Spleen (tissue), 7 donors: Measurements from ENCODE around the gene NPRL2.

Source experiments
- CTCF ChIP-seq, 11 experiments: fragments of 200-600 bp in 7 of 11; fragments of 450-650 bp in 4 of 11; sonication (generic) in 4 of 11; IDR thresholded peaks in 8 of 11; conservative IDR thresholded peaks in 3 of 11; 1 replicate in 7 of 11; 2 replicates in 4 of 11; pipeline versions ENCODE4 v1.4.0 to v1.8.0; 2016 to 2021; ENCODE audit warnings: antibody characterized with exemption in 11 of 11, inconsistent platforms in 4 of 11, mild to moderate bottlenecking in 1 of 11
- POLR2A ChIP-seq, 3 donors: fragments of 450-650 bp; IDR thresholded peaks; one replicate each; pipeline ENCODE4 v1.5.1; 2017; ENCODE audit warnings: antibody characterized with exemption in 3 of 3, mild to moderate bottlenecking in 1 of 3
- POLR2AphosphoS5 ChIP-seq, 3 donors: sonication (generic); formaldehyde crosslinking; IDR thresholded peaks; one replicate each; pipeline ENCODE4 v1.5.1; 2017; ENCODE audit warnings: antibody characterized with exemption in 3 of 3
- donor health status: DM: no; HTN: no; CAD: no; lungs with moderate emphysema.
- donor health status: DM: no; HTN: no; CAD: no.
- donor health status: DM: no; HTN: no; CAD: no.

GRCh38 chr3:50395070-50395860 lies 44.7 kb upstream of the NPRL2 start:
- TF ChIP-seq POLR2AphosphoS5 (IDR thresholded peaks at IDR 0.05) (no peak), CTCF (IDR thresholded peaks at IDR 0.05 in 8 of 11, conservative IDR thresholded peaks at IDR 0.05 in 3 of 11) (no peak), POLR2A (IDR thresholded peaks at IDR 0.05) (no peak)
